HFFc6 (cell line): ENCODE data around the gene DBX1. TPM values are rescaled to one million over a fixed set of nuclear protein-coding genes. Genes with fewer than 3 reads are reported as not detected.
"Not testable (repeated sequence)": the region's sequence is repeated elsewhere in the genome, so short reads cannot be mapped to it uniquely, and the experiment has no call there.

Source experiments
- DNase-seq: peaks from one replicate; pipeline ENCODE4 v3.0.0-alpha.2; 2018
- H3K27ac Mint-ChIP-seq: 2 replicates; pipeline ENCODE4 v1.8.0; 2020; ENCODE audit warnings: mild to moderate bottlenecking, mixed read lengths
- H3K27me3 Mint-ChIP-seq: 2 replicates; pipeline ENCODE4 v1.8.0; 2021; ENCODE audit warnings: mild to moderate bottlenecking, moderate library complexity, mixed read lengths; ENCODE audit not compliant: insufficient read depth
- H3K36me3 Mint-ChIP-seq: 2 replicates; pipeline ENCODE4 v1.8.0; 2021; ENCODE audit warnings: low read depth, mixed read lengths
- H3K4me1 Mint-ChIP-seq: 2 replicates; pipeline ENCODE4 v1.8.0; 2020; ENCODE audit warnings: low read depth, mixed read lengths
- H3K4me3 Mint-ChIP-seq: 2 replicates; pipeline ENCODE4 v1.8.0; 2020; ENCODE audit warnings: mild to moderate bottlenecking, moderate library complexity, mixed read lengths
- H3K9me3 Mint-ChIP-seq: 2 replicates; pipeline ENCODE4 v1.8.0; 2020; ENCODE audit warnings: mild to moderate bottlenecking, mixed read lengths
- total RNA-seq, 6 experiments: library from RNA; stranded (reverse); fragmentation: NEBNext Ultra II Directional; extraction: Animal tissue kit (Norgen Biotek cat#: 25700); gene quantifications; 2 replicates in 1 of 6; 3 replicates in 5 of 6; pipeline ENCODE4 v1.2.3, GENCODE V29; 2021
- TF ChIP-seq, protein P1 (sequence below): fragments of 200-600 bp; sonication (generic); IDR thresholded peaks from 2 replicates; pipeline ENCODE4 v1.5.0; 2021; ENCODE audit warnings: antibody characterized with exemption, mild to moderate bottlenecking

Gene DBX1
- total RNA-seq, 6 experiments from 2014 or later: not detected

DNA sequence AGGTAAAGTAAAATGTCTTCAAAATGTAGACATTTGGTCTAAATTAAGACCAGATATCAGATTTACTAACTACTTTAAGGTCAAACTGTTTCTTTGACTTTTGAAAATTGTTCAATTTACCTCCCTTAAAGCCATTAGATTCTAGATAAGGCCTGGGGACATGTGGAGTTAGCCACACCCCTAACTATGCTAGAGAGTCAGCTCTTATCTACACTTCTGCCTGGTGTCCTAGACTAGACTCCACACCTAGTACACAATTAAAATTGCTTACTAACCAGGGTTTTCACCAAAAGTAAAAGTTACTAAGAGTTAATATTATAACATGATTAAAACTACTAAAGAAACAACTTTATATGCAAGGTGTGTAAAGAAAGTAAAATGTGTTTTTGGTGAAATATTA is 43.6 kb upstream of the DBX1 start:
- H3K4me3 Mint-ChIP-seq: no peak overlapping the region
- H3K9me3 Mint-ChIP-seq: no peaks in the 10 kb centered on the region
- TF ChIP-seq, protein P1, sequence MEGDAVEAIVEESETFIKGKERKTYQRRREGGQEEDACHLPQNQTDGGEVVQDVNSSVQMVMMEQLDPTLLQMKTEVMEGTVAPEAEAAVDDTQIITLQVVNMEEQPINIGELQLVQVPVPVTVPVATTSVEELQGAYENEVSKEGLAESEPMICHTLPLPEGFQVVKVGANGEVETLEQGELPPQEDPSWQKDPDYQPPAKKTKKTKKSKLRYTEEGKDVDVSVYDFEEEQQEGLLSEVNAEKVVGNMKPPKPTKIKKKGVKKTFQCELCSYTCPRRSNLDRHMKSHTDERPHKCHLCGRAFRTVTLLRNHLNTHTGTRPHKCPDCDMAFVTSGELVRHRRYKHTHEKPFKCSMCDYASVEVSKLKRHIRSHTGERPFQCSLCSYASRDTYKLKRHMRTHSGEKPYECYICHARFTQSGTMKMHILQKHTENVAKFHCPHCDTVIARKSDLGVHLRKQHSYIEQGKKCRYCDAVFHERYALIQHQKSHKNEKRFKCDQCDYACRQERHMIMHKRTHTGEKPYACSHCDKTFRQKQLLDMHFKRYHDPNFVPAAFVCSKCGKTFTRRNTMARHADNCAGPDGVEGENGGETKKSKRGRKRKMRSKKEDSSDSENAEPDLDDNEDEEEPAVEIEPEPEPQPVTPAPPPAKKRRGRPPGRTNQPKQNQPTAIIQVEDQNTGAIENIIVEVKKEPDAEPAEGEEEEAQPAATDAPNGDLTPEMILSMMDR: no peak
- DNase-seq: no peak
- no peak overlapping the region for H3K27ac Mint-ChIP-seq
- H3K4me1 Mint-ChIP-seq: no peaks in the 10 kb centered on the region
- peaks cover 38% of the 10 kb centered on the region for H3K27me3 Mint-ChIP-seq
- no peaks in the 10 kb centered on the region for H3K36me3 Mint-ChIP-seq

DNA sequence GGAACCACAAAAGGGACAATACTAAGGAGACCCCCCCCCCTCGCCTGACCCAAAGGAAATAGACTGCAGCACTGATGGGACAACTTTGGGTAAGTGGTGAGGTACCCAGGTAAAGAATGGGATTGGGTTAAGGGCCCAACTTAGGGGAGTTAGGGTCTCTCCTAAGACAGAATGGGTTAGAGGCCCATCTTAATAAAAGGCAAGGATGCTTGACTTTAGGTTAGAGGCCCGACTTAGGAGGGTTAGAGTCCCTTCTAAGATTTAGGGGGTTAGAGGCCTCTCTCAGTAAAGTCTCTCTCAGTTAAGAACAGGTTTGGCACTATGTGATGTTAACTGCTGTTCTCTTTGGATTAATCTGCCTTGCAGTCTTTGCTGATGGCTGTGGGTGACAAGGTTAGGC is 41.0 kb upstream of the DBX1 start:
- DNase-seq: no peak
- TF ChIP-seq, protein P1: no peak
- Mint-ChIP-seq H3K4me3 (no peak overlapping the region), H3K9me3 (no peaks in the 10 kb centered on the region), H3K27me3 (peaks cover 21% of the 10 kb centered on the region), H3K27ac (no peak overlapping the region), H3K36me3 (no peaks in the 10 kb centered on the region), H3K4me1 (no peaks in the 10 kb centered on the region)

DNA sequence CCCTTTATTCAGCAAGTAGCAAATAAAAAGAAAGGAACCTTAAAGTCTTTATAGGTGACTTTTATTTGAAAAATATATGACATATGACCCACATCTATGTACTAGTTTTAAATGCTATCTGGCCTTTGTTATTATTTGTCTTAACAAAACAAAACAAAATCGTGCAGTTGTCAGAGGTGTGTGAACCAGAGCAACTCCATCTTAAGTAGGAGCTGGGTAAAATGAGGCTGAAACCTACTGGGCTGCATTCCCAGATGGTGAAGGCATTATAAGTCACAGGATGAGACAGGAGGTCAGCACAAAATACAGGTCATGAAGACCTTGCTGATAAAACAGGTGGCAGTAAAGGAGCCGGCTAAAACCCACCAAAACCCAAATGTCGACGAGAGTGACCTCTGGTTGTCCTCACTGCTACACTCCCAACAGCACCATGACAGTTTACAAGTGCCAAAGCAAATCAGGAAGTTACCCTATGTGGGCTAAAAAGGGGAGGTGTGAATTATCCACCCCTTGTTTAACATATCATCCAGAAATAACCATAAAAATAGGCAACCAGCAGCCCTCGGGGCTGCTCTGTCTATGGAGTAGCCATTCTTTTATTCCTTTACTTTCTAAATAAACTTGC is 40.2 kb upstream of the DBX1 start:
- H3K4me1 Mint-ChIP-seq, DNase-seq, H3K4me3 Mint-ChIP-seq, H3K27ac Mint-ChIP-seq, H3K36me3 Mint-ChIP-seq, H3K9me3 Mint-ChIP-seq: not testable (repeated sequence)
- peaks cover 19% of the 10 kb centered on the region for H3K27me3 Mint-ChIP-seq

DNA sequence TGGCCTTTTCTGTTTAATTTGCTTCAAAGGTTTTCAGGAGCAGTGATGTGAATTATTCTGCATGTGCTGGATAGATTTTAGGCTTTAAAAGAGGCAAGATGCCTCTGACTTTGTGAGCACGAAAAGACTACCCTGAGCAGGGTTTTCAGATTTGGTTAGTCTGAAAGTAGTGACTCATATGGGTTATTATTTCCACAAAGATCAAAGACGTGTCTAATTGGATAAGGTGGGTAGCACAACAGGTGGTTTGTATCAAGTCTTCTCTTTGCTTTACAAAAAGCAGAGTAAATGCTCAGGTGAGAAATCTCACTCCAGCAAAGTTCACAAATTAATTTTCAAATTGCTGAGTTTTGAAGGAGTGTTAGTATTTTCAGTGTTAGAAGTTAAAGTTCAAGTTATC is 37.6 kb upstream of the DBX1 start:
- Mint-ChIP-seq H3K27me3 (peaks cover 10% of the 10 kb centered on the region), H3K27ac (no peak overlapping the region), H3K4me1 (no peaks in the 10 kb centered on the region), H3K36me3 (no peaks in the 10 kb centered on the region), H3K4me3 (no peak overlapping the region), H3K9me3 (no peaks in the 10 kb centered on the region)
- no peak for DNase-seq
- TF ChIP-seq, protein P1: no peak

DNA sequence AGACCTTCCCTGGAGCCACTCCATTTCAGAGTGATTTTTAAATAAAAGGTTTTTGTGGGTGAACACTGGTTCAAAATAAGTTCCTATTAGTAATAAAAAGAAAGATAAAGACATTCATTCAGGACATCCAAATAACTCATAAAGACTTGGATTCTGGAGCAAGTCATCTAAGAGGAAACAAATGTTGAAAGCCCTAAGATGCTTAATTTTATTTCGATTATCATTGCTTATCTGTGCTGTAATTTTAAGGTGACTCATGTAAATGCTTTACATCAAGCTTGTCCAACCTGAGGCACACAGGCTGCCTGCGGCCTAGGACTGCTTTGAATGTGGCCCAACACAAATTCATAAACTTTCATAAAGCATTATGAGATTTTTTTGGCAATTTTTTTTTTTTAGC is 34.2 kb upstream of the DBX1 start:
- Mint-ChIP-seq H3K4me1 (no peaks in the 10 kb centered on the region), H3K36me3 (no peaks in the 10 kb centered on the region), H3K9me3 (no peaks in the 10 kb centered on the region), H3K27ac (no peak overlapping the region), H3K4me3 (no peak overlapping the region), H3K27me3 (peaks cover 30% of the 10 kb centered on the region)
- no peak for DNase-seq
- TF ChIP-seq, protein P1: no peak

DNA sequence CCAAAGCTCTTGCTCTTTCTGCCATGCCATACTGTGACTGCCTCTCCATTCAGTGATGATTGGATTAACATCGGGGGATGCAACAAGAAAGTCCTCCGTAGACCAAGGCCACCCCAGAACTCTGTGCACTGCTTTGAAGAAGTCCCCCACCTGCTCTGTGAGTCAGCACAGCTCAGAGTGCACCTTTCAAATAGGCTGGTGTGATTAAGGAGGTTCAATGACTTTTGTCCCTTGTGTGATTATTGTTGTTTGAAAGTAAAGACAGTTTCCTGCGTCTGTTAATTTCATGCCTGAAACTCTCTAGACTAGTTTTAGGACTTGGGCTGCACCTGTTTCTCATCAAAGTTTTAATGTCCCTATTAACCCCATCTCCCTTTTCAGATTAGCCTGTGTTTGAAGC is 33.0 kb upstream of the DBX1 start:
- TF ChIP-seq, protein P1: no peak
- Mint-ChIP-seq H3K27ac (no peak overlapping the region), H3K27me3 (peaks cover 27% of the 10 kb centered on the region), H3K4me1 (no peaks in the 10 kb centered on the region), H3K4me3 (no peak overlapping the region), H3K36me3 (no peaks in the 10 kb centered on the region), H3K9me3 (no peaks in the 10 kb centered on the region)
- no peak for DNase-seq
